Measurements from ENCODE around the gene IL17RA.
"Not testable (repeated sequence)": the region's sequence is repeated elsewhere in the genome, so short reads cannot be mapped to it uniquely, and the experiment has no call there.

IL17RA gene, protein sequence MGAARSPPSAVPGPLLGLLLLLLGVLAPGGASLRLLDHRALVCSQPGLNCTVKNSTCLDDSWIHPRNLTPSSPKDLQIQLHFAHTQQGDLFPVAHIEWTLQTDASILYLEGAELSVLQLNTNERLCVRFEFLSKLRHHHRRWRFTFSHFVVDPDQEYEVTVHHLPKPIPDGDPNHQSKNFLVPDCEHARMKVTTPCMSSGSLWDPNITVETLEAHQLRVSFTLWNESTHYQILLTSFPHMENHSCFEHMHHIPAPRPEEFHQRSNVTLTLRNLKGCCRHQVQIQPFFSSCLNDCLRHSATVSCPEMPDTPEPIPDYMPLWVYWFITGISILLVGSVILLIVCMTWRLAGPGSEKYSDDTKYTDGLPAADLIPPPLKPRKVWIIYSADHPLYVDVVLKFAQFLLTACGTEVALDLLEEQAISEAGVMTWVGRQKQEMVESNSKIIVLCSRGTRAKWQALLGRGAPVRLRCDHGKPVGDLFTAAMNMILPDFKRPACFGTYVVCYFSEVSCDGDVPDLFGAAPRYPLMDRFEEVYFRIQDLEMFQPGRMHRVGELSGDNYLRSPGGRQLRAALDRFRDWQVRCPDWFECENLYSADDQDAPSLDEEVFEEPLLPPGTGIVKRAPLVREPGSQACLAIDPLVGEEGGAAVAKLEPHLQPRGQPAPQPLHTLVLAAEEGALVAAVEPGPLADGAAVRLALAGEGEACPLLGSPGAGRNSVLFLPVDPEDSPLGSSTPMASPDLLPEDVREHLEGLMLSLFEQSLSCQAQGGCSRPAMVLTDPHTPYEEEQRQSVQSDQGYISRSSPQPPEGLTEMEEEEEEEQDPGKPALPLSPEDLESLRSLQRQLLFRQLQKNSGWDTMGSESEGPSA

DNA sequence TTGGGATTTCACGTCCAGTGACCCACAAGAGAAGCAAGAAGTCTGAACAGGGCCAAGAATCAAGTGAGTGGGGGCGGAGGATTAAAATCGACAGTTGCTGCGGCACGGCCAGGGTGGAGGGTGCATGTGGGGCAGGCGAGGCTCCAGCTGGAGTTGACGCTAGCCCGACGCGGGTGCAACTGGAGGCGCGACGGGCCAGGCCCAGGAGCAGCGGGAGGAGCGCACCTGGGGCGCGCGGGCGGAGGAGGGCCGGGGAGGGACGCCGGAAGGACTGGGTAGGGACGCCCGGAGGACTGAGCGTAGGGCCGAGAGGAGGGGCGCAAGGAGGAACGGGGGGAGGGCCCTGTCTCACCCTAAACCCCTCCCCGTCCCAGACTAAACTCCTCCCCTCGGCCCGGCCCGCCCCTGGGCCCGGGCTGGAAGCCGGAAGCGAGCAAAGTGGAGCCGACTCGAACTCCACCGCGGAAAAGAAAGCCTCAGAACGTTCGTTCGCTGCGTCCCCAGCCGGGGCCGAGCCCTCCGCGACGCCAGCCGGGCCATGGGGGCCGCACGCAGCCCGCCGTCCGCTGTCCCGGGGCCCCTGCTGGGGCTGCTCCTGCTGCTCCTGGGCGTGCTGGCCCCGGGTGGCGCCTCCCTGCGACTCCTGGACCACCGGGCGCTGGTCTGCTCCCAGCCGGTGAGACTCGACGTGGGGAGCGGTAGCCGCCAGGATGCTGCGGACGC is at the start of gene IL17RA:
Gene IL17RA (plus strand): TSS at position 447 of the 723 bp plus-strand sequence. CDS start 92 bp downstream, at position 539.
- DNase-seq = peak; percentile 97

DNA sequence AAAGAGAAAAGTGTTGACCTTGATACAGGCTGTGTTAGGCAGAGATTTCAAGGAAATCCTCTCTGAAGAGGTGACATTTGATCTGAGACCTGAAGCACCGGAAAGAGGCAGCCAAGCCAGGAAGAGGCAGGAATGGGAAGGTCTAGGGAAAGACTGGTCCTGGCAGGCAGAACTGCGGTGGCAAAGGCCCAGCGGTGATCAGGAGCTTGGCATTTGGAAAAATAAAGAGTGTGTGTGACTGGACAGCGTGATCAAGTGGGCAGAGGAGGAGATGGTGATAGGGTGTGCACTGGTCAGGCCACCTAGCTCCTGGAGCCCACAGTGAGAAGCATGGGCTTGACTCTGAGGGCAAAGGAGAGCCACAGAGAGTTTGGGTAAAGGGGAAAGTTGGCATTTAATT is 49.6 kb upstream of the IL17RA start:
- DNase-seq = no peak

DNA sequence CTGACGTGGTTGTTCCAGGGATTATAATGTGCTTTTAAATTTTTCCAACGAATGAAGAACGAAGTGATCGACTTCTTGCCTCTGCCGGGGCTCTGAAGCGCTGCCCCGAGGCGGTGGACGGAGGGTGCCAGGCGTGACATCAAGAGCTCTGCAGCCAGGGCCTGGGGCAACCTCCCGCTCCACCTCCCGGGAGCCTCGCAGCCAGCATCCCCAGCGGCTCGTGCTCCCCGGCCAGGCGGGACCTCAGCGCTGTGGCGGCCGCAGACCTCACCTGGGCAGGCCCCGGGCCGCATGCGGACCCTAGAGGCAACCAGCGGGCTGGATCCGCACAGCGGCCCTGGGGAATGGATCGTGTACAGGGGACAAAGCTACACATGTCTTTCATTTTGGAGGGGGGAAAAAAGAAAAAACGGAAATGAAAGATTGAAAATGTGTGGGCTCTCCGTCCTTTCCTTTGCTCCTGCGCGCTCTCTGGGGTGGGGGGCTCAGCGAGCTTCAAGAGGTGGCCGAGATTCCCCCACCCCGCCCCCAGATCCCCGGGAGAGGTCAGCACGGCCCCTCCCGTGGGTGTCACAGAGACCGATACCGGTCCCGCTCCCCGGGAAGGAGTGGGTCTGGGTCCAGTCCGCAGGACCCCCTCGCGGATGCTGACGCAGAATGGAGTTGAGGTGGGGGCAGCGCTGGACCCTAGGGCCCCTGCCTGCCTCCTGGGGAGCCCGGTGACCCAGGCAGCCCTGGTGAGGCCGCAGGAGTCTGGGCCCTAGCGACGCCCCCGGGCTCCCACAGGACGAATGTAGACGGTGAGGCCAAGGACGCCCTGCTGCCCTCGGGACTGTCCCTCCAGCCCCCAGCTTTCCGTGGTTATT is 48.6 kb upstream of the IL17RA start:
- DNase-seq = not testable (repeated sequence)

DNA sequence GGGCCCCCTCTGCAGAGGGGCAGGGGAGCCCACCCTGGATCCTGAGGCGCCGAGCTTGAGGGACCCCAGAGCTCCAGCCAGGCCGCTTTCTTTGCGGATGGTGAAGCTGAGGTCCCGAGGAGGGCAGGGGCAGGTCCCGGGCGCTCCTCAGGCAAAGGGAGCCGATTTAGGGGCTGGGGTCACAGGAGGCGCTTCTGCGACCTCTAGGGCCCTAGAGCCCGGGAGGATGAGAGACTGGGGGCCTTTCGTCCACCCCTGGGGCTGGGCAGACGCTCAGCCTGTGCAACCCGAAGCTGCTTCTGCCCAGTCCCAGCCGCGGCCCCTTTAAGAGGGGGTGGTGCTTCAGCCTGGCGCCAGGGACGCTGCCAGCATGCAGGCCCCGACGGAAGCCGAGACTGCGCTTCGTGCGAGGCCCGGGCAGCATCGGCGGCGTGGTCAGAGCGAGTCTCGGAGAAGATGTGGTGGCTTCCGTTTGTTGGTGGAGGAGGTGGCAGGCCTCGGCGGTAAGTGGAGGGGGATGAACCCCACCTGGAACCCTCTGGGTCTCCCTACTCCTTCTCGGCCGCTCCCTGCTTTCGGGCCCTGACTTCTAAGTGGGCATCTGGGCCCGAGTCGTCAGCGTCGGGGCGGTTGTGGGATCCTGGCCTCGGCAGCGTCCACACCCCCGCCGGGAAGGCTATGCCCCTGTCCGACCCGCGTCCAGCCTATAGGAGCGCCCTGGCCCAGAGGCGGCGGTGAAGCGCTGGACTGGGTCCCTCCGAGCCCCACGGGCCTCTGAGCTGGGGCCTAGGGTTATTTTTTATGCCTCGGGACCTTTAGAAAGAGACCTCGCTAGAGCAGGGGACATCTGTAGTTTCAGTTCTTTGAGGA is 47.7 kb upstream of the IL17RA start:
- DNase-seq = not testable (repeated sequence)

DNA sequence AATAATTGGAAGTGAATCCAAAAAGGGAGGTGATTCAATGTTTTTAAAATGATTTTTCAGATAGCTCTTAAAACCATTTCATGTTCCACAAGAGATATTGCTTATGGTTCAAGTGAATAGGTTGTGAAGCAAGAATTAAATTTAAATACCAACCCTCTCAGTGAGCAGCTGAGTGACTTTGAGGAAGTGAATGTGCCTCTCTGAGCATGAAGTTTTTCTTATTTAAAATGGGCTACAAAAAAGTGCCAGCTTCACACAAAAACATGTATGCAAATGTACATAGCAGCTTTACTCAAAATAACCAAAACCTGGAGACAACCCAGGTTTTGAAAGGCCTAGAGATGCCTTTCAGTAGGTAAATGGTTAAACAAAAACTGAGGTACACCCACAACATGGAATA is 41.3 kb upstream of the IL17RA start:
- DNase-seq = no peak

DNA sequence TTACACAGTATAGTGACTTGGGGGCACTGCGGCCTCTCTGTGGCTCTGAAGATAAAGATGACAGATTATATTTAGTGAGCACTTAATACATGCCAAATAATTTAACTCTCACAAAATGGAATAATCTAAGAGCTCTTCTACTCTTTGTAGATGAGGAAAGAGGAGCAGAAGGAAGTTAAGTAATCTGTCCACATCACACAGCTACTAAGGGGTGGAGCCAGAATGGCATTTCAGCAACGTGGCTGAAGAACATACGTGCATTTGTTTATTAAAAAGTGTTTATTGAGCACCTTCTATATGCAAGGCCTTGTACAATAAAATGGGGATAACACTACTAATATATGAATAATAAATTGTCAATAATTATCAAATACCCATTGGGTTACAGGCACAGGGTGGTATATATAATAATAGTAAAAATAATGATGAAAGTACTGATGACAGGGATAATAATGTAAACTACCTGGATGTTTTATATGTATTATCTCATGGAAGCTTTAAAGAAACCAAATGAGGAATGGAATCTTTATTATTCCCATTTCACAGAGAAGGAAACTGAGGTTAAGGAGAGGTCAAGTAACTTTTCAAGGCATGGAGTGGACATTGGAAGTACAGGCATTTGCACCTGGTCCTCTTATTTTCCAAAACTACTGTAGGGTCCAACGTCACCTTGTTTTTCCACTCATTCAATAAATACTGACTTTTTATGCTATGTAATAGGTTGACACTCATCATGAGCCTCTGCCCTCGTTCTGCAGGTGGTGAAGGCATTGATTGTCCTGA is 38.0 kb upstream of the IL17RA start:
- no peak for DNase-seq

DNA sequence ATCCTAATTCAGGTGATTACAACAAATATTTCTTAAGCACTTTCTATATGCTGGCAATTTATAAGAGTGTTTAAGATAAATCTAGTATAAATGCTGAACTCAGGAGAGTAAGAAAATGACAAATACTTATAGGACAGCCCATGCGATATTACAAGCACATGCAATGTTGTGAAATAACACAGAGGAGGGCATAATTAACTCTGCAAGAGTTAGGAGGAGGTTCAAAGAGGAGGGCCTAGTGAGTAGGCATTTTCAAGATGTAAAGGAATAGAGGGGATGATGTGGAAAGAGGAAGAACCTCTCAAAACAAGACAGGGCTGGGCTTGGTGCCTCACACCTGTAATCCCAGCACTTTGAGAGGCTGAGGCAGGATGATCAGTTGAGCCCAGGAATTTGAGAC is 37.1 kb upstream of the IL17RA start:
- DNase-seq = no peak

DNA sequence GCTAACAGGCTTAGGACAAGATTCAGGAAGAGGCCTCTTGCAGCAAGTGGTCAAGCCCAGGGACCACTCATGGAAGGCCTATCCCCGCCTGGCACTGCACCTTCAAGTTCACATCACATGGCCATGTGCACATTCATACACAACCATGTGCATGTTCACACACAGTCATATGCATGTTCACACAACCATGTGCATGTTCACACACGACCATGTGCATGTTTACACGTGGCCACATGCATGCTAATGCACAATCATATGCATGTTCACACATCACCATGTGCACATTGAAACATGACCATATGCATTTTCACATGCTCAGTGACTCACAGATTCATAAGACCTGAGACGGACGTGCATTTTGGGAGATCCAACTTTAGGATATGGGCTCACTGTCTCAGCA is 28.7 kb upstream of the IL17RA start:
- no peak for DNase-seq

DNA sequence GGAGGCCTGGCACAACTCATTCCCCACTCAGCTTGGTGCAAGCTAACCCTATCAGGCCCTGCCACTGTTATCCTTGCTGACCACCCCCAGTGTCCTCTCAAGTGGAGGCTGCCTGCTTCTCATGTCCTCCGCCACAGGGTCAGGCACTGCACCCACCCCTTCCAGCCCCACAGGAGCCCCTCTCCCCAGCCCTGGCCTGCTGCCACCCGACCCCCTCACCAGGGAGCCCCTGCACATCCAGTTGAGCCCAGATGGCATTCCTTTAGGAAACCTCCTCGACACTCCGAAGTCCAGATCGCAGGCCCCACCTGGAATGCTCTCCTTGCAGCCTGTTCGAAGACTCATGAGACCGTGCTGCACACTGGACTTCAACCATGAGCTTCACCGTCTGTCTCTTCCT is 28.0 kb upstream of the IL17RA start:
- no peak for DNase-seq

DNA sequence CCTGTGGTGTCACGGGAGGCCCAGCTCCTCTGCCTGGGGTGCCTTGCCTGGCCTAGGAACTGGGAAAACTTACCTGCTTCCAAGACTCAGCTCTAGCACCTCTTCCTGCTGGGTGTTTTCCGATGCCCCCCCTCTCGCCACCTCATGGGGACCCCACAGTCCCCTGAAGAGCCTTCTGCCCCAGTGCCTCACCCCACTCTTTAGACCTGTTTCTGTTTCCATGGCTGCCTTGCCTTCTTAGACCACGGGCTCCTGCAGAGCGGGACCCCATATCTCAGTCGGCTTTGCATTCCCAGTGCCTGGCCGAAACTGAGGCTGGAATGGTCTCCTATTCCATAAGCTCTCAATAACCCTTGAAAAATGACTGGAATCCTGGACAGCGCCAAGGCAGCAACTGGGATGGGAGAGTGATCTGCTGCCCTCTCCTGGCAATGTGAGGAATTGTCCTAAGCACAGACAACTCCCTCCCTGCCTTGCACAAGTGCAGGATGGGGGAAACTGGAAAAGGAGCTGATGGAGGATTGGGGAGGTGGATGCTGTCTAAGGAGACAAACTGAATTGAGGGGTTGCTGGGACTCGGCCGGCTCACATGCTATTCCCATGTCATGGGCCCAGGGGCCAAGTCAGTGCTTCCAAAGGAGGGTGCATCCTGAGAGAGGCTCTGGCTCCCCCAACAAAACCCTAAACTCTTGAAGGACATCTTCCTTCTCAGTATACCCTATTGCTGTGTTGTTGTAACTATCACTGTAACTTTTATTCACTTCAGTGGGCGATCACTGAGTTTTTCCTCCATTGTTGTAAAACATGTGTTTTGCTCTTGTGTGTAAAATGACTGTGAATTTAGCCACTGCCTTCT is 26.6 kb upstream of the IL17RA start:
- DNase-seq = peak; percentile 22

DNA sequence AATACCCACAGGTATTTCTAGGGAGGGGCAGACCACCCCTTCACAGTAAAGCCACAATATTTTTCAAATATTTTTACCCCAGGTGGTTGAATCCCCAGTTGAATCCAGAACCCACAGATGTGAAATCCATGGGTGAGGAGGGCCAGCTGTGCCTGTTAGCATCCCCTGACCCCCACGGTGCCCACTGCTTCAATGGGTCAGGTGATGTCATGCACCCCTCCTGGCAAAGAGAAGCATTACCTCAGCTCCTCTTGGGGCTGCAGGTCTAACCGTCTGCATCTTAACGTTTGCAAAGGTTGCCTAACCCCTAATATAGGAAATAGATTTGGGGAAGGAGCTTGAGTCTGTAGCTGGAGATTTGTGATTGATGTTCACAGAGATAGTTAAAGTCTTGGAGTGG is 24.7 kb upstream of the IL17RA start:
- no peak for DNase-seq

DNA sequence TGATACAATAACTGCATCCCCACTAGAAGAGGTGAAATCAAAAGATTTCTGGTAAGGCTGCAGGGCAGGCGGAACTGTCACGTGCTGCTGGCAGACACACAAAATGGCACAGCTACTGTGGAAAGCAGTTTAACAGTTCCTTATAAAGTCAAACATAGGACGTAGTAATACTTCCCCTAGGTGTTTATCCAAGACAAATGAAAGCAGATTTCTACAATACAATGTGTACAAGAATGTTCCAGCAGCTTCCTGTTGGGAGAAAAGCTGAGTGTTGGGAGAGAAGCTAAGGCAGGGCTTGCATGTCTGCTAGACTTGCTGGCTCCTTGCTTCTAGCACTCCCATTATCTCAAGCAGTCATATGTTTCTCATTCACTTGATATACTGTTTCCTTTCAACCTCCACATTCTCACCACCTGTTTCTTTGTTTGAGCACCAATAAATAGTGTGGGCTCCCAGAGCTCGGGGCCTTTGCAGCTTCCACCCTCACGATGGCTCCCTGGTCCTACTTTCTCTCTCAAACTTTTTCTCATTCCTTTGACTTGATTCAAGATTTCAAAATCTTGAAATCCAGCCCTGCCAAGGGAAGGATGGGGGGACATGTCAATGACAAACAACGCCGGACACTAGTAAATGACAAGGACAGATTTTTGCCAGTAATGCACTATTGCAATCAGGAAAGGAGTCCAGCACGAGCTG is 21.2 kb upstream of the IL17RA start:
- DNase-seq = no peak

DNA sequence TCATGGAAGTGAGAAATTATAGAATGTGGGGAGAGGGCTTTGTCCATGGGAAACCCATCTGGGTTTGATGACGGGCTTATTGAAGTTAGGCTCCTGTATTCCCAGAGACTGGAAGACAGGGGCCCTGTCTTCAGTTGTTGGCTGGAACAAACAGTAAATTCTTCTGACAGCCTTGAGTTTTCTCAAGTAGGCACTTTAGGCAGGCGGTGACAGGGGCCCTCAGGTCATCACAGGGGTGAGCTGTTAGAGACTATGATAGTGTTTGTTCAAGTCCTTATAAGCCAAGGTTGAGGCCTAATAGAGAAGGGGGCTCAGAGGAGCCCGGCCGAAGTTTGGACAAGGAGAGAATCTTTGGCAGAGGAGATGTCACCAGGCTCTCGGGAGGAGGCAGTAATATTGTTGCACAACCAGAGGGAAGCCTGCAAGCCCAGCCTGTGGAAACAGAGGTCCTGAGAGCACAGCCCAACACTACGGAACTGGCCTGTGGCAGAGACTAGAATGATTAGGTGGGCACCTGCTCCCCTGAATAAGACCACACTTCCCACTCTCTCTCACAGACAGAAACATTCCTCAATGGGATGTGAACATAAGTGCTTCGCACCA is 20.2 kb upstream of the IL17RA start:
- no peak for DNase-seq

DNA sequence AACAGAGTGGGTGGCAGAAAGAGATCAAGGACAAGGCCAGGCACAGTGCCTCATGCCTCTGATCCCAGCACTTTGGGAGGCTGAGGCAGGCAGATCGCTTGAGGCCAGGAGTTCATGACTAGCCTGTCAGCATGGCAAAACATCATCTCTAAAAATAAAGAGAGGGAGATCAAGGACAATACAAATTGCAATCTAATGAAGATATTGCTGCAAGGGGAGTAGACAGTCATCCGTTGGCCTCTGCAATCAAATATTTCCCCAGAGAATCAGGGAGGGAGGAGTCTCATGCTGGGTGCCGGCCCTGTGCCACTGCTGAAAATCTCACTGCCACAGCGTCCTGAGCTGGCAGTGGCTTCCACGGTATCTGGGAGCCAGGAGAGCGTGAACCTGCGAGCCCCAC is 19.4 kb upstream of the IL17RA start:
- no peak for DNase-seq

DNA sequence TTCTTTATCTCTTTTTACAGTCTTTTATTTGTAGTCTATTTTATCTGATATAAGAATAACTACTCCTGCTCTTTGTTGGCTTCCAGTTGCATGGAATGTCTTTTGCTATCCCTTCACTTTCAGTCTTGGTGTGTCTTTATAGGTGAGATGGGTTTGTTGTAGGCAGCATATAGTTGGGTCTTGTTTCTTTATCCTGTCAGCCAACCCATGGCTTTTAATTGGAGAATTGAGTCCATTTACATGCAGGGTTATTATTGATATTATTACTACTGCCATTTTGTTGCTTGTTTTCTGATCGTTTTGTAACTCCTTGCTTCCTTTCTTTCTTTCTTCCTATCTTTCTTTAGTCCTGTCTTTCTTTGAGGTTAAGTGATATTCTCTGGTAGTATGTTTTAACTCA is 11.9 kb upstream of the IL17RA start:
- no peak for DNase-seq

DNA sequence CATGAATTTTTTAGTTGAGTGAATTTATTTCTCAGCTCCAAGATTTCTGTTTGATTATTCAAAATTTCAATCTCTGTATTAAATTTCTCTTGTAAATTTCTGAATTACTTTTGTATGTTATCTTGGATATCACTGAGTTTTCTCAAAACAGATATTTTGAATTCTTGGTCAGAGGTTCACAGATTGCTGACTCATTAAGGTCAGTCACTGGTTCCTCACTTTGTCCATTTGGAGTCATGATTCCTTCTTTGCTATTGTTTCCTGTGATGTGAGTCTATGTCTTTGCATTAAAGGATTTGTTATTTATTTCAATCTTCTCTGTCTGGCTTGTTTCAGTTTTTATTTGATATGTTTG is 10.2 kb upstream of the IL17RA start:
- DNase-seq = no peak

DNA sequence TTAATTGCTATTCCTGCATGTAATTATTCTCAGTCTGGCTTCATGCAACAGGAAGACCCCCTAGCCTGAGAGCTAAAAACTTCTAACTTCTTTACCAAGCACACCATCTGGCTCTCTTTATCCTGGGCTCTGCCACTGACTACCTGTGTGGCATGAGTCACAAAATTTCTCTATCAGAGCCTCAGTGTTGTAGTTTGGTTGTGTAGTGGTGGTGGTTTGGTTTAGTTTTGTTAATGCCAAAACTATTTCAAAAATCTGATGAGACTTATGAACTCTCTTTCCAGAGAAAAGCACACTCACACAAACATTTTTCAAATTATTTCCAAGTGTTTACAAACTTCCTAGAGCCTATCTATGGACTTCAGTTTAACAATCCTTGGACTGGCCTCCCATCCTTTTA is 7.5 kb upstream of the IL17RA start:
- DNase-seq = no peak

DNA sequence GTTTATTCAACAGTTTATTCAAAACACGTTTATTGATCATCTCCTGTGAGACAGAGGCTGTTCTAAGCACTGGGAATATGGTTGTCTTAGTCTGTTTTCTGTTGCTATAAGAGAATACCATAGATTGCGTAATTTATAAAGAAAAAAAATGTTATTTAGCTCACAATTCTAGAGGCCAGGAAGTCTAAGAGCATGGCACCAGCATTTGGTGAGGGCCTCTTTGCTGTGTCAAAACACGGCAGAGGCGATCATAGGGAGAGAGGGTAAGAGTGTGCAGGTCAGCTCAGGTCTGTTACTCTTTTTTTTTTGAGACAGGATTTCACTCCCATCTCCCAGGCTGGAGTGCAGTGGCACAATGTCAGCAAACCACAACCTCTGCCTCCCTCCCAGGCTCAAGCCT is 5.2 kb upstream of the IL17RA start:
- no peak for DNase-seq

DNA sequence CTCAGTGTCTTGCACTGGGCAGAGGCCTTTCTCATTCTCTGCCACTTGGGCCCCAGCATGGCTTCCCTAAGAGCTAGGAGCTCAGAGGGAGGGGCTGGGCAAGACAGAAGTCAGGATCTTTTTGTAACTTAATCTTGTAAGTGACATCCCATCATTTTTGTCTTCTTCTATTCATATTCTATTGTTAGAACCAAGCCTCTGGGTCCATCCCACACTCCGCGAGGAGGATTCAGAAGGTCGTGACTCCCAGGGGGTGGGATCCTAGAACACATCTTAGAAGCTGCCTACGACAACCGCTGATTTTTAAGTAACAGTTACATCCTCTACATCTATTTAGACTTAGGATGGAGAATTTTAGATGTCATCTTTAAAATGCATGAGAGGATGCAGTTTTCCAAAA is 1.5 kb upstream of the IL17RA start:
- no peak for DNase-seq

Data from activated effector memory CD4-positive, alpha-beta T cell treated with Interleukin-2 at 50 U/mL for 16 hours (primary cell).